Stimulated activated CD4-positive, alpha-beta T cell treated with anti-CD3 and anti-CD28 coated beads, Interleukin-12 subunit alpha, Interleukin-12 subunit beta, amount 100 ng/mL, for 24 hours (primary cell): Measurements from ENCODE around the gene PAMR1.
A peak's percentile ranks its signal among the peaks of the same experiment; 100 is the strongest.

Experiments used
- DNase-seq, 2 experiments: peaks; one replicate each; pipeline ENCODE4 v3.0.0-alpha.2; 2020; ENCODE audit warnings: low read depth in 2 of 2

PAMR1 gene

GRCh38 chr11:35500744-35501143, 24.7 kb downstream of the PAMR1 start:
- no peak for DNase-seq

GRCh38 chr11:35496416-35496815, 29.0 kb downstream of the PAMR1 start:
- DNase-seq: no peak

GRCh38 chr11:35494957-35495490, 30.4 kb downstream of the PAMR1 start:
- no peak for DNase-seq

DNA sequence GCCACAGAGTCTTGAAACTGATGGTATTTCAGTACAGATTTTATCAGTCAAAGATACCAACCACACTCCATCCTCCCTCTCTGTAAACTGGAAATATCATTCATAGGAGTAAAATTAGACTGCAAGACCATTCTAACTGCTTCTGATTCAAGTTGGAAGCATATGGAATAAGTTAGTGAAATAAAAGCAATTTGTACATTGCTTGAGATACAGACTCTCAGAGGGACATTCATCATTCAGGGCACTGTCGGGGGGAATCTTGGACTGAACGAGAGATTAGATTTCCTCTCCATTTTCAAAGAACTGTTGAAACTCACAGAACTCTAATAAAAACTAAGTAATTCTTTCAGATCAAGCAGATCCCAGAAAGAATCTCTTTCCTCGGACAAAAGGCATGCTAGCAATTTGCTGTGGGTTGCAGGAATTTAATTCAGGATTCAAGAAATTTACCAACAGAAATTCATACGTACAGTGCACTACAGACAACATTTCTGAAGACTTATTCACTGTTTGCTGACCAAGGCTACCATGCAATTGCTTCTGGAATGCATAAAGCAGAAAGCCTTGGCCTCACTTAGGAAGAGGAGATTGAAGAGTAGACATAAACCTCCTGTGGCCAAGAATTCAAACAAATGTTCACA, 34.1 kb downstream of the PAMR1 start:
- no peak for DNase-seq

GRCh38 chr11:35488117-35488516, 37.3 kb downstream of the PAMR1 start:
- no peak for DNase-seq

- DNase-seq: peak in 1 of 2 experiments; percentile 4
Measured at GRCh38 chr11:35487532-35488078, 37.8 kb downstream of the PAMR1 start.

- DNase-seq: no peak
Measured at GRCh38 chr11:35486934-35487333, 38.5 kb downstream of the PAMR1 start.

- no peak for DNase-seq
Measured at GRCh38 chr11:35486446-35486845, 39.0 kb downstream of the PAMR1 start.

DNA sequence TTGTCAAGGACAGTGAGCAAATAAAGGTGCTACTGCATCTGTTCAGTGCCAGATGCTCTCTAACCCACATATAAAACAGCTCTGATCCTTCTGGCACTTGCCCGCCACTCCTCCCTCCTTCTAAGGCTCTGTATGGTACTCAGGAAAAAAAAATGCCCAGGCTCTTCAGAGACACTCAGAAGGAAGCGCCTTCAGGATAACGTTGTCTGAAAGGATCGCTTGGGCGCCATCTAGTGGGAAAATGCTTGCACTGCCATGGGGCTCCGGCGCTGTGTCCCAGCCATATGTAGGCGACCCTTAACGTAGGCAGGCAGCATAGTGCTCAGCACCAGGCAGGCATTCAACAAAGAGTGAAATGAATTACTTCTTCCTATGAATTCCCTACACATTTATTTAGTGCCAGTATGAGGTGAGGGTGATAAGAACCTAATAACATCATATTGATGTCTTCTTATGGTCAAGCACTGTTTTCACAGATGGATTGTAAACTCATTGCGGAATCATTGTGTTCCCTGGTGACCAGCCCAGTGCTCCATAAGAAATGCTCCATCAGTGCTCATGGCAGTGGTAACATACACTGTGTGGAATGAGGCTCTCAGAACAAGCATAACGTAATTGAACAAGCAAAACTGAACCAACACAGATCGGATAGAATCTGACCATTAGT, 39.6 kb downstream of the PAMR1 start:
- DNase-seq: peak; percentile 39 to 75

GRCh38 chr11:35484435-35484834, 41.0 kb downstream of the PAMR1 start:
- no peak for DNase-seq

- DNase-seq: no peak
Measured at GRCh38 chr11:35483131-35483820, 42.1 kb downstream of the PAMR1 start.

- no peak for DNase-seq
Measured at GRCh38 chr11:35479731-35480130, 45.7 kb downstream of the PAMR1 start.

DNA sequence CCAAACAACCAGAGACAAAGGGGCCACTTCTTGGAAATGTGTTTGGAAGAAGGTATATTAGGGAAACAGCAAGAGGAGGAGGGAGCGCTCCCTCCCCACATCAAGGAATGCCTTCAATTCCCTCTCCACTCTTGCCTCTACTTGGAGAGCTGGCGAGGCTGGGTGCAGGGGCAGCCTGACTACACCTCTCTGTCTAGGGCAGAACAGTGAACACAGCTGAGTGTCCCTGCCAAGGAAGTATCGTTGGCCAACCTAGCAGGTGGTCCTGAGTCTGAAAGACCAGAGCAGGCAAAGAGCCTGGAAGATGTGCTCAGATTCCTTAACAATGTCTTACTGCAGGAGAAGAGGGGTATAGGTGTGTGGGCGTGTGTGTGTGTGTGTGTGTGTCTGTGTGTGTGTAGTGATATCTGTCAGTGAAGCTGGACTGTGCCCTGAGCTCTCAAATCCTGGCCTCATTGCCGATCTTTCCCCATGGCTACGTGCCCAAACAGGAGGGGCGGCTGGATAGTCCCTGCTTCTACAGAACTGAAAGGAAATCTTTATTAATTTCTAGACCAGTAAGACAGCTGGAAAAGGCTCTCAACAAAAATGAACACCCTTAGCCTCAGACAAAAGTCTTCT, 46.8 kb downstream of the PAMR1 start:
- DNase-seq: no peak

- DNase-seq: no peak
Measured at GRCh38 chr11:35477901-35478300, 47.5 kb downstream of the PAMR1 start.

GRCh38 chr11:35474688-35475087, 50.7 kb downstream of the PAMR1 start:
- DNase-seq: no peak

DNA sequence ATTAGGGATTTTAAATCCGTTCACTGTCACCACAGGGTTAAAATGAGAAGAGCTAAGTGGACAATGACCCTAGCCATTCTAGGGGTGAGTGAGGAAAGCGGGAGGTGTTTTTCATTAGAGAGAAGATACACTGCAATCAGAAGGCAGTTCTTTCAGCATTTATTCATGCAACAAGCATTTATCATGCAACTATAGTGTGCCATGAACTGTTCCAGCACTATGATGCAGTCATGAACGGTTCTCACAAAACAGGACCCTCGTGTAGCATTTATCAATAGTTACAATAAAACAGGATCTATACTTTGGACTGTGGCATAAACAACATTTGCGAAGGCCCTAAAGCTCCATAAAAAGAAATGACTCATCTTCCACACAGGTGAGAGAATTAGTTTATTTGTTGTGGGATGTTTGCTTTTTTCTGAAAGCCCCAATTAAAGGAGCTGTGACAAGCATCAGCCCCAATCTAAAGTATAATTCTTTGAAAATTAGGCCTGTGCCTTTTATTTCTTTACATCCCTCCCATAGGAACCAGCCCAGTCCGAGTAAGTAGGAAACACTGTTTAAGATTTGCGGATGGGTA, 51.5 kb downstream of the PAMR1 start:
- DNase-seq: no peak

- no peak for DNase-seq
Measured at GRCh38 chr11:35470616-35471015, 54.8 kb downstream of the PAMR1 start.

DNA sequence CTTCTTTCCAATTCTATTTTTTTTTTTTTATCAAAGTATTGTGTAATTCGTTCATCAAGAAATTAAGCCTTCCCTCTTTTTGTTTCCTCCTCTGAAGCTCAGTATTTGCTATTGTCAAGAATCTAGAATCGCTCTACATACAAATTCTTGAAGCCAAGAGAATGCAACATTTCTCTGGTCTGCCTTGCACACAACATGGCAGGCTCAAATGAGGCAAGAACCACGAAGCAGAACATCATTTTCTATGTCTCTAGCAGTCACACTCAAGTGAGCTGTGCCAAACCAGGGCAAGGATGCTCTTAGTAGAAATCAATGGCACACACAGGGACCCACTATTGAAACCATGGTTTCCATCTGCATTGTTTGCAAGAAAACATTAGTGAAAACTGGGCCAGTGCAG, 59.4 kb downstream of the PAMR1 start:
- DNase-seq: no peak

DNA sequence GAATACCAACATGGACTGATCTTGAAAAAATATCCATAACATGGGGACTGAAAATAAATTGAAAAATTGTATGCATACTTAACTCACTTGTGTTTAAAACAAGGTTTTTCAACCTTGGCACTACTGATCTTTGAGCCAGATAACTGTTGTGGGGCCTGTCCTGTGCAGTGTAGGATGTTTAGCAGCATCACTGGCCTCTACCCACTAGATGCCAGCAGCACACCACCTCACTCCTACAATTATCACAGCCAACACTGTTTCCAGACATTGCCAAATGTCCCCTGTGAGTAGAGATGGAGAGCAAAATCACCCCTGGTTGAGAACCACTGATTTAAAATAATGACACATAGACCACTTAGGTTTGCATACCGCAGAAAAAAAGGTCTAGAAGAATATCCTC, 61.1 kb downstream of the PAMR1 start:
- no peak for DNase-seq

DNA sequence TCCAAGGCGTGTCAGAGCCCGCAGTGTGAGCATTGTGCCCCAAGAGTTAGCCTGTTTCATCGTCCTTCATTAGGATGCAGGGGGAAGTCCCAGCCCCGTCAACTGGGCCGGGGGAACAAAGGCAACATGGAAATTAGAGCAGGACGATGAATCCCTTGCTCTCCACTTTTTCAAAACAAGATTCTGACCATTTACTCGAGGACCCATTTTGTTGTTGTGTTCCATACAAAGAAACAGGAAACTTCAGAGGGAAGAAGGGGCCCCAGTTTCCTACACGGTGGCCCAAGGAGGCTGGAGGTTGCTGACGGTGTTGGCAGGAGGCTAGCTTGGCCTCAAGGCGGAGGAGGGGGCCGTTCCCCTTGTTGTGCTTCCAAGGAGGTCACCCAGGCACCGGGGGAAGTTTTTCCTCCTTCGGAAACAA, 62.1 kb downstream of the PAMR1 start:
- DNase-seq: no peak

DNA sequence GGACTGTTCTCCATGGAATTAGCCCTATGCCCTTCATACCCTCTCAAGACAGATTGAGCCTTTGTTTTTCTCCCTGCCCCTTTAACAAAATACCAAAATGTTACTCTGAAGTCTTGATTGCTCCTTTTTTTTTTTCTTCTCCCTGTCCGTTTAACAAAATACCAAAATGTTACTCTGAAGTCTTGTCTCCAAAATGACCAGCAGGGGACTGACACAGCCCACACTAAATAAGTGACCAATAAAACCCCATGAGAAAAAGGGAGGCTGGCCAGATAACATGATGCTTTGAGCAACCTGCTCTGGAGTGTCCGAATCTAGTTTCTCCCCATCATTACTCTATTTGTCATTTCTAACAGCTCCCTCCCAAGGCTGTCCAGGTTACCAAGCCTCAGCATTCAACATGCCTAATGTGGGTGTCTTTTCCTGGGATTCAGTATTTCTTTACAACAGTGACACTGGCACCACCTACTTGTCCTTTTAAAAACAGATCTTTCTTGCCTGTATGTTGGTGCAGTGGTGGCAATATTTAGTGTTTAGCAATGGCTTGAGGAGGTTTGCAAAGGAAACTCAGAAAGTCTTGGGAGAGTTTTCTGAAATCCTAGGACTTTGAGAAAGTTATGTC, 63.4 kb downstream of the PAMR1 start:
- DNase-seq: no peak
